WI38 (cell line): Measurements from ENCODE around the gene PIGC.
A peak's percentile ranks its signal among the peaks of the same experiment; 100 is the strongest.

Experiments
- H3K4me3 ChIP-seq: 2 replicates; pipeline ENCODE4 v1.5.1; 2011; ENCODE audit warnings: low read depth, mild to moderate bottlenecking, control low read depth, low read length
- TF ChIP-seq, protein P1 (sequence below): IDR thresholded peaks from 2 replicates; pipeline ENCODE4 v1.5.1; 2012; ENCODE audit warnings: low read depth, mild to moderate bottlenecking, control low read depth, low read length

The PIGC gene

DNA sequence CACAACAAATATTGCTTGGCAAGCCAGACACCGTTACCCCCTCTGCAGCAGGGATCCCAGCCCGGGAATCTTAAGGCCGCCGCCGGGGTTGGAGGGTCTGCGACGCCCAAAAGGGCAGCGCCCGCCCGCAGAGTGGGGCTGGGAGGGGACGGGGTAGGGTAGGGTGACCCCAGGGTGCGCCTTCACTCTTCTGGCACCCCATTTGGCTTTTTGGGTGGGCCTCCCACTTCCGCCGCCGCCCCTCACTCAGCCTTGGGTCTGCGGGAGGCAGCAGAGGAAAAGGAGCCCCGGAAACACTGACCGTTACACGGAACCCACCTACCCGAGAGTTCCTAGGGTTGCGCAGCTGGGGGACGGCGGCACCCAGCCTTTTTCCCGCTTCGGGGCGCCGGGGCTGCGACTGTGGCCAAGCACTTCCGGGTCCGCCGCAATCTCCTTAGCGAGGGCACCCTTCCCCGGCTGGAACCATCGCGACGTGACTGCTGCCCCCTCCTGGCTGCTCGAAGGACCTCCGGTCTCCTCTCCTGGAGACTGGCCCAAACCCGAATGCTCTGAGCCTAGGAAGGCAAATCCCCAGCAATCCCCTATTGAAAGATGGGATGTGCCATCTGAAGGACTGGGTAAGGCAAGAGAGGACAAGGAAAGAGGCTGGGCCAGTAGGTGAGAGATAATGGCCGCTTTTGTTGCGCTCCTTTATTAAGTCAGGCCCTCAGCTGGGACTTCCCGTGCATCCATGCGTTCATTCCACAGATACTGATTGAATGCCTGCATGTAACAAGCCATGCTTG, at the start of gene PIGC:
PIGC (minus strand) TSS at position 404 of the 788 bp plus-strand sequence. CDS start 1,447 bp downstream, outside the sequence.
- TF ChIP-seq, protein P1, sequence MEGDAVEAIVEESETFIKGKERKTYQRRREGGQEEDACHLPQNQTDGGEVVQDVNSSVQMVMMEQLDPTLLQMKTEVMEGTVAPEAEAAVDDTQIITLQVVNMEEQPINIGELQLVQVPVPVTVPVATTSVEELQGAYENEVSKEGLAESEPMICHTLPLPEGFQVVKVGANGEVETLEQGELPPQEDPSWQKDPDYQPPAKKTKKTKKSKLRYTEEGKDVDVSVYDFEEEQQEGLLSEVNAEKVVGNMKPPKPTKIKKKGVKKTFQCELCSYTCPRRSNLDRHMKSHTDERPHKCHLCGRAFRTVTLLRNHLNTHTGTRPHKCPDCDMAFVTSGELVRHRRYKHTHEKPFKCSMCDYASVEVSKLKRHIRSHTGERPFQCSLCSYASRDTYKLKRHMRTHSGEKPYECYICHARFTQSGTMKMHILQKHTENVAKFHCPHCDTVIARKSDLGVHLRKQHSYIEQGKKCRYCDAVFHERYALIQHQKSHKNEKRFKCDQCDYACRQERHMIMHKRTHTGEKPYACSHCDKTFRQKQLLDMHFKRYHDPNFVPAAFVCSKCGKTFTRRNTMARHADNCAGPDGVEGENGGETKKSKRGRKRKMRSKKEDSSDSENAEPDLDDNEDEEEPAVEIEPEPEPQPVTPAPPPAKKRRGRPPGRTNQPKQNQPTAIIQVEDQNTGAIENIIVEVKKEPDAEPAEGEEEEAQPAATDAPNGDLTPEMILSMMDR: peak; percentile 80
- H3K4me3 ChIP-seq: peak within 1 kb of the TSS; percentile 77

DNA sequence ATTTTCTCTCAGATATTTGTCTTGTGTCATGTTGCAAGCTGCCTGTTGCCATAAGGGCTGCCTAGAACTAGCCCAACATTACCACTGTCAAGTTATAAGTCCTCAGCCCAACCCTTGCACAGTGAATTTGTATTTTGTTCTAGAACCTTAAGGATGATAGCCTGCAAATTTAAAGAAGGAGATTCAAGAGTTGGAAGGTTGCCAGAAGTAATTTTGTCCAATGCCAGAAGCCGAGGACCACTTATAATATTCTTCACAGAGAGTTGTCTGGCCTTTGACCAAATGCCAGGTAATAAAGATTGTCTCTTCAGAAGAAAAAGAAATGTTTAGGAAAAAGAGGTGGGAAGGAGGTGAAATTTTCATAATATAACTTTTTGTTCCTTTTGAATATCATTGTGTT, 48.6 kb upstream of the PIGC start:
- no peak overlapping the region for H3K4me3 ChIP-seq
- TF ChIP-seq, protein P1: no peak

DNA sequence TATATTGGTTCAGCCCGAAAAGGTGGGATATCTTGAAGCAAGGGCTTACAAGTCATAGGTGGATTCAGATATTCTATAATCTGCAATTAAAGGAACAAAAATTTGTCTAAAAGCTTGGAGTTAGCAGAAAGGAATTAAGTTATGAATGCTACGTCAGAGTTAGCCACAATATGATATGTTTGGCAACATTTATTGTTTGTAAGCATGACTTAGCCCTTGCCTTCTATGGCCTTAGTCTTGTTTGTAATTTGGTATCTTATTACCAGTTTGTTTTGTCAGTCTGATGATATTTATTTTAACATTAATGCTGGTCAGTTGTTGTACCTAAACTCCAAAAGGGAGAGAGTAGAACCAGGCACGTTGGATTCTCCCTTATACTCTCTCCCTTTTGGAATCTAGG, 46.0 kb upstream of the PIGC start:
- H3K4me3 ChIP-seq: no peak overlapping the region
- TF ChIP-seq, protein P1: no peak

DNA sequence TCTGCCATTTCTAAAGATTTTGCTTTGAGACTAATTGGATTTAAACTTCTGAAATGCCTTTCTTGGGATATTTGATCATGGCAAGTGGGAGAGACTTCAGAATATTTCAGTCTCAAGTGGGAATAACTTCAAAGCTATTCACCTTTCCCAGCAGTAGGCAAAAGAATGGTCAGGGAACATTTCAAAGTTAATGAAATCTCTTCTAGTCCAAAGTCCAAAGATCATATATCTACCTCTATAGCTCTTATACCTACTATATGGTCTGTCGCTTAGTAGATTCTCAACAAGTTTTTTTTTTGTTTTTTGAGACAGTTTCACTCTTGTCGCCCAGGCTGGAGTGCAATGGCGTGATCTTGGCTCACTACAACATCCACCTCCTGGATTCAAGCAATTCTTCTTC, 44.5 kb upstream of the PIGC start:
- TF ChIP-seq, protein P1: no peak
- H3K4me3 ChIP-seq: no peak overlapping the region

DNA sequence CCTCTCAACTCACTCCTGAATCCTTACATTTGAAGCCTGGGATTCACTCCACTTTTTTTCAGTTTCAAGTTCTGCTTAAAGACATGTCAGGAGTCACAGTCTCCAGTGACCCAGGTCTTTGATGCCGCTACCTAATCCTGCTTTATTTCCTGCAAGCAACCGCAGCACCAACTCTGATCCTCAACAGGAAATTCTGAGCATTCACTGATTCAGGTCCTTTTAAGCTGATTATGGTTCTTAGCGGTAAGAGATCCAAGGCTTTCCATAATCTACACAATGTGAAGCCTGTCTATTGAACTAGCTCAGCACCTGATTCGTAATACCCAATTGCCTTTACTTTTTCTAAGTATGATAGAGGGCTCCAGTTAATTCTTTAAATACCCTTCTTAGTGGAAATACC, 43.7 kb upstream of the PIGC start:
- no peak overlapping the region for H3K4me3 ChIP-seq
- TF ChIP-seq, protein P1: no peak

DNA sequence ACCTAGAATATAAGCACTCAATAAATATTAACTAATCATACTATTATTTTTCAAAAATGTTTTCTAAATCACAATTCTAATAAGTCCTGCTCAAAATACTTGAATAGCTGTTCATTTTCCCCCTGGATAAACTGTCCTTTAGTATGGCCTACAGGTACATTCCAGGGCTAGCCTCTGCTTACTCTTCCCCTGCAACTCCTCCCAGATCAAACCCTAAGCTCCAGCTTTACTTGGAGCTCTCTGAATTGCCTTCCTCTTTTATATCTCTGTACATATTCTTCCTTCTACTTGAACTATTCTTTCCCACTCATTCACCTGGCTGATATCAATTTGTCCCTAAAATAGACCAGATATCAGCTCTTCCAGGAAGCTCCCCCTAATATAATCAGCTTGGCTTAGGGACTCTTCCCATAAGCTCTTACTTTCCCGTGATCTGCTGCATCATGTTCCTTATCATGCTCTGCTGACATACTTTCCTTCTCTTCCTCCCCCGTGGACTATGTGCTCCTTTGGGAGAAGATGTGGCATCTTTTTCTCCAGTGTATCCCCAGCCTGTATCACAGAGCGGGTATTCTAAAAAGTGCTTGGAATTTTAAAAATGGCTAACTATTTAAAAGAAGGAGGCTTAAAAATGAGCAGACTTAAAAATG, 43.1 kb upstream of the PIGC start:
- H3K4me3 ChIP-seq: no peak overlapping the region
- TF ChIP-seq, protein P1: no peak

DNA sequence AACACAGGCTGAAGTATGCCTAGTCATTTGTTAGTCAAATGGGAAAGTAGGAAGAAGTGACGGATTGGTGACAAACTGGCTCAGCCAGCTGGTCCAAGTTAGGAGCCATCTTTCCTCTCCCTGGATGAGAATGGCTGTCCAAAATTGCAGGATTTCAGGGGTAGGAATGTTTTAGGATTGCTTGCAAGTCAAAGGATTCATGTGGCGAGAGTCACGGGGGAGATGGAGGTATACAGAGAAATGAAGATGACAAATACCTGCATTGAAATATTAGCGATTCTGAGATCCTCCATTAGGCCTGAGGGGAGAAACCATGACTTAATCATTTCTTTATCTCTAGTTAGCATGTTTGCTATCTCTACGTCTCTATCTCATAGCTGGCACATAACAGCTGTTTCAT, 41.8 kb upstream of the PIGC start:
- TF ChIP-seq, protein P1: no peak
- no peak overlapping the region for H3K4me3 ChIP-seq
